HG02678 (cell line): ENCODE measurements around the gene RAD18.

Source experiments
- ATAC-seq: cut with Tn5 transposase; IDR thresholded peaks from one replicate; pipeline ENCODE4 v1.9.1; 2021; ENCODE audit warnings: mild to moderate bottlenecking, moderate library complexity; ENCODE audit not compliant: unreplicated experiment

The RAD18 gene

GRCh38 chr3:8903191-8903590 is 60.1 kb downstream of the RAD18 start:
- ATAC-seq, result no peak

- no peak for ATAC-seq
Observed at GRCh38 chr3:8900869-8901268, 62.4 kb downstream of the RAD18 start.

GRCh38 chr3:8899876-8900460 is 63.3 kb downstream of the RAD18 start:
- no peak for ATAC-seq

GRCh38 chr3:8895829-8896228 is 67.4 kb downstream of the RAD18 start:
- no peak for ATAC-seq

GRCh38 chr3:8893001-8893400 is 70.3 kb downstream of the RAD18 start:
- ATAC-seq, result no peak

- ATAC-seq, result no peak
Observed at GRCh38 chr3:8891774-8892173, 71.5 kb downstream of the RAD18 start.

GRCh38 chr3:8891303-8891702 is 72.0 kb downstream of the RAD18 start:
- no peak for ATAC-seq

GRCh38 chr3:8888301-8888915 is 74.9 kb downstream of the RAD18 start:
- no peak for ATAC-seq

GRCh38 chr3:8887435-8888300 is 75.6 kb downstream of the RAD18 start:
- ATAC-seq, result no peak

- no peak for ATAC-seq
Observed at GRCh38 chr3:8886546-8886945, 76.7 kb downstream of the RAD18 start.

- ATAC-seq, result no peak
Observed at GRCh38 chr3:8885536-8886316, 77.5 kb downstream of the RAD18 start.

GRCh38 chr3:8884630-8885290 is 78.5 kb downstream of the RAD18 start:
- ATAC-seq, result no peak

GRCh38 chr3:8882642-8883041 is 80.6 kb downstream of the RAD18 start:
- peak; percentile 32 for ATAC-seq

- ATAC-seq, result peak; percentile 79
Observed at GRCh38 chr3:8882171-8882593, 81.1 kb downstream of the RAD18 start.

- no peak for ATAC-seq
Observed at GRCh38 chr3:8879347-8879944, 83.8 kb downstream of the RAD18 start.

GRCh38 chr3:8875836-8876235 is 87.4 kb downstream of the RAD18 start:
- ATAC-seq, result no peak

GRCh38 chr3:8873740-8874139 is 89.5 kb downstream of the RAD18 start:
- ATAC-seq, result no peak

GRCh38 chr3:8872261-8872660 is 91.0 kb downstream of the RAD18 start:
- no peak for ATAC-seq

- no peak for ATAC-seq
Observed at GRCh38 chr3:8871306-8871705, 92.0 kb downstream of the RAD18 start.

GRCh38 chr3:8870134-8870533 is 93.1 kb downstream of the RAD18 start:
- no peak for ATAC-seq
